Neural progenitor cell (in vitro differentiated cells): ENCODE measurements around the gene RNF213.

Experiments
- EZH2 ChIP-seq: fragments of 200-600 bp; sonication (generic); IDR thresholded peaks from 2 replicates; pipeline ENCODE4 v1.6.1; 2017; ENCODE audit warnings: antibody characterized with exemption, mild to moderate bottlenecking, moderate library complexity
- EZH2phosphoT487 ChIP-seq: fragments of 200-600 bp; sonication (generic); IDR thresholded peaks from 2 replicates; pipeline ENCODE4 v1.6.1; 2017; ENCODE audit warnings: antibody characterized with exemption
- TF ChIP-seq, protein P1 (sequence below): fragments of 200-600 bp; sonication (generic); IDR thresholded peaks from 2 replicates; pipeline ENCODE4 v1.5.1; 2017; ENCODE audit warnings: antibody characterized with exemption, mild to moderate bottlenecking

DNA sequence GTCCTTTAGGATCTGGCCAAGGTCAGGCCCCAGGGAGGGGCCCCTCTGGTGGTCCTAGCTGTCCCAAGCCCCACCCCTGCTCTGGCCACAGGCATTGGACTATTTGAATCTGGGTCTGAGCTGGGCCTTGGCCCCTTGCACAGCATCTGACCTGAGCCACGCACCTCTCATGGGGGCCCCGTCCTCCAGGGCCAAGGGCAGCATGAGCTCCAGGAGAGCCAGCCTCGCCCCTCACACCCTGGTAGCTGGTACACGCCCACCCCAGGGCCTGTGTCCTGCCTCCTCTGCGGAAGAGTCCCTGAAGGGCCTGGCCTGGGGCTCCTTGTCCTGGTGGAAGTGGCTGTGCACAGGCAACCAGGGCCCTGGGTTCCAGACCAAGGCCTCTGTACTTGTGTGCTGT lies 178.2 kb downstream of the RNF213 start:
- TF ChIP-seq, protein P1, sequence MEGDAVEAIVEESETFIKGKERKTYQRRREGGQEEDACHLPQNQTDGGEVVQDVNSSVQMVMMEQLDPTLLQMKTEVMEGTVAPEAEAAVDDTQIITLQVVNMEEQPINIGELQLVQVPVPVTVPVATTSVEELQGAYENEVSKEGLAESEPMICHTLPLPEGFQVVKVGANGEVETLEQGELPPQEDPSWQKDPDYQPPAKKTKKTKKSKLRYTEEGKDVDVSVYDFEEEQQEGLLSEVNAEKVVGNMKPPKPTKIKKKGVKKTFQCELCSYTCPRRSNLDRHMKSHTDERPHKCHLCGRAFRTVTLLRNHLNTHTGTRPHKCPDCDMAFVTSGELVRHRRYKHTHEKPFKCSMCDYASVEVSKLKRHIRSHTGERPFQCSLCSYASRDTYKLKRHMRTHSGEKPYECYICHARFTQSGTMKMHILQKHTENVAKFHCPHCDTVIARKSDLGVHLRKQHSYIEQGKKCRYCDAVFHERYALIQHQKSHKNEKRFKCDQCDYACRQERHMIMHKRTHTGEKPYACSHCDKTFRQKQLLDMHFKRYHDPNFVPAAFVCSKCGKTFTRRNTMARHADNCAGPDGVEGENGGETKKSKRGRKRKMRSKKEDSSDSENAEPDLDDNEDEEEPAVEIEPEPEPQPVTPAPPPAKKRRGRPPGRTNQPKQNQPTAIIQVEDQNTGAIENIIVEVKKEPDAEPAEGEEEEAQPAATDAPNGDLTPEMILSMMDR = no peak
- TF ChIP-seq EZH2 (no peak), EZH2phosphoT487 (no peak)
